HG02973 (cell line): ENCODE results near the gene PMP22.

Experiments
- ATAC-seq: cut with Tn5 transposase; IDR thresholded peaks from one replicate; pipeline ENCODE4 v1.9.1; 2021; ENCODE audit warnings: moderate library complexity; ENCODE audit not compliant: unreplicated experiment

The PMP22 gene

DNA sequence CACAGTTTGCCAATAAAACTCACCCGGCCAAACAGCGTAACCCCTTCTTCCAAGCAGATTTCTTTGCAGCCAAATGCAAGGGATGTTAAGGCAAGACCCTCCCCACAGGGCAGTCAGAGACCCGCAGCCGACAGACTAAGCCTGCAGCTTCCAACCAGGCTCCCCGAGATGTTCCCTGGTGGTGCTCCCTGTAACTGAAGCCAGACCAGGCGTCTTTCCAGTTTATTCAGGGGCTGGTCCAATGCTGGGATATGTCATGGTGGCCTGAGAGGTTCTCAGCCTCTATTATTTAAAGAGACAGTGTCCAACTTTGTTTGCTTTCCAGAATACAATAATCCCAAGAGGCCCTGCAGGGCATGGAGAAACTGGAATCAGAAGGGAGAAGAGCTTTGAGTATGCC is at the start of gene PMP22:
Gene PMP22 (minus strand): TSS at position 196 of the 400 bp plus-strand sequence. CDS start 4,599 bp downstream, outside the sequence.
- no peak for ATAC-seq

DNA sequence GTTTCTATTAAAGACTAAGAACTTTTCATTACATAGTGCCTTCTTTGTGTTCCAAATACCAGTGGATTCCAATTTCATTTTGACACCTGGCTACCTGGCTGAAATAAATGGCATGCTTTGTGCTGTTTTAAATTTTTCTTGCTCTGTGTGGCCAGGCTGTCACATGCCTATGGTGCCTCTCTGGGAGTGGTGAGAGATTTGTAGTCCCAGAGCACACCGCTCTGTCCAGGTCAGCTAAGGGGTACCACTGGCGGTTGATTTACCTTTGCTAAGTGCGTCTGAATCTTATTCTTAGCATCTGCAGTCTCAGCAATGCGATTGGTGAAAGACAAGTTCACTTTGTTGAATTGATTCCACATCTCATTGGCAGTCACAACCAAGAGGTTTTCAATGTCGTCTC is 46.9 kb upstream of the PMP22 start:
- no peak for ATAC-seq

DNA sequence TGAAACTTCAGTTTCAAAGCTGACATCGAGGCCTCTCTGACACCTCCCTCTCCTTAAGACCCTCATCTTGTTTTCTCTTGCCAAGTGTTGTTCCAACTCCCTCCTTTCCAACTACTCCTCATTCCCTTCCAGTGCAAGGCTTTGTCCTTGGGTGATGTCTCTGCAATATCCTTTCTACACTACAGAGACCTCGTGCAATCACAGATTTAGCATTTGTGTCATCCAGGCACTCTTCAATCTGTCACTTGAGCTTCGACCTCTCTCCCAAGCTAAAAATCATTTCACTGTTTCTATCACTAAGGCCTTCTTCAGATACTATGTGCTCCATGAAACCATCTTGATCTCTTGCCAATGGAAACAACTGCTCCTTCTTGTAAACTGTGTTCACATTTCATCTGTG is 44.7 kb upstream of the PMP22 start:
- ATAC-seq, result no peak

DNA sequence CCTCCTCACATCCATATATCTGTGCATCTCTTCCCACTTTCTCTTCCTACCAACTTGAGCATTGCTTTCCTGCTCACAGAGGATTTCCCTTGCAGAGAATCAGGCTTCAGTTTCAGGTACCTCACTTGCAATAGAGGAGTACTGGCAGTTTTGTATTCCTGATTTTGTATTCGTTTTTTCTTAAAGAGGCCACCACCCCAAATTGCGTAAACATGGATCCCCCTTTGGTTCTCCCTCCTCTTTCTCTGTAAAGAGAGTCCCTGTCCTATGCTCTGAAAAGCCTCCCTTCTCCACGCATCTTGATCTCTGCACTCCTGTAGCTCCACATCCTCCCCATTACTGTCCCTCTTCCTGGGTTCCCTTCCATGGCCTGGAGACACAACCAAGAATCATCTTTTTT is 44.1 kb upstream of the PMP22 start:
- no peak for ATAC-seq

DNA sequence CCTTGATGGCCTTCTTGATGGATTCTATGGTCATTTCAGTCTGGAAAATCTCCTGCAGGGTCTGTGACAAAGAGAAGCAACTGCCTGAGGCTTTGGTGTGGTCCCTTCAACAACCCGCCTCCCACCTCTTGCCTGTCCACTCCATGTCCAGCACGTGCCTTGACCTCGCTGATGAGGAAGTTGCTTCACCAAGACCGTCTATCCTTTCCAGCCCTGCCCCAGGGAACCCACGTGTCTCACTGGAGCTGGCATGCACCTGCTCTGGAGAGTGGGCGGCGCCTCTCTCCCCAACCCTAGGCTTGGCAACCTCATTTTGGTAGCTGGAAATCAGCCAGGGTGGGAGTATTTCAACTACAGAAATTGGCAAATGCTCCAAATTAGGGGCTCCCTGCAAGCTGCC is 43.6 kb upstream of the PMP22 start:
- ATAC-seq, result no peak

DNA sequence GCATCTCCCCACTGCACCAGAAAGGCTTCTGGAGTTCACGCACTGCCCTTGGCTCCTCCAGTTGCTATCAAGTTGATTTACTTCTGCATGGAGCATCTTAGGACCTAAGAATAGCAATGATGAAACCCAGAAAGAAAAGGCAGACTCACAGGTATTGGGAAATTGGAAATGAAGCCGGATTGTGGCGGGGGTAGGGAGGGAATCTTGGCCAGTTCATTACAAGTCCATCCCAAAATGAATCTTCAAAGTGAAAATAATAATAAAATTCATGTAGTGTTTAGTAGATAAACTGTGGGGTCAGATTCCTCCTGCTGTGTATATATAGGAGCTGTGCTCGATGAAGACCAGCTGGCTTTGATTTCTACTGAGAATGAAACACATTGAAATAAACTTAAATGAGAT is 42.6 kb upstream of the PMP22 start:
- ATAC-seq, result no peak

DNA sequence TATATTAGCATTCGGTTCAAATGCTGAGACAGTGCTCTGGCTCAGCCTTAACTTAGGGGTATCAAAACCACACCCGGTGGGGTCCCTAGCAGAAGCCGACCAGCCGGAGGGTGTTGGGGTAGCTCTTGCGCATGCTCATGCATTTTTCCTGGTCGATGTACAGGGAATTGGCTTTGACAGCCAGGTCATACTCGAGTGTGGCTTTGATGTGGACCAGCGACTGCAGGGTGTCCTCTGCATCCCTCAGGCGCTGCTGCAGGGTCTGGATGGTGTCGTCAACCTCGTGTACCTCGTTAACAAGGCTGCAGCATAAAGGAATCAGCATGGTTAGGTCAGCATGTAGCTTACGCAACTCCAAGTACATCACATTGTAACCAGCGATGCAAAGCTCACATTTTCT is 38.7 kb upstream of the PMP22 start:
- ATAC-seq, result no peak

DNA sequence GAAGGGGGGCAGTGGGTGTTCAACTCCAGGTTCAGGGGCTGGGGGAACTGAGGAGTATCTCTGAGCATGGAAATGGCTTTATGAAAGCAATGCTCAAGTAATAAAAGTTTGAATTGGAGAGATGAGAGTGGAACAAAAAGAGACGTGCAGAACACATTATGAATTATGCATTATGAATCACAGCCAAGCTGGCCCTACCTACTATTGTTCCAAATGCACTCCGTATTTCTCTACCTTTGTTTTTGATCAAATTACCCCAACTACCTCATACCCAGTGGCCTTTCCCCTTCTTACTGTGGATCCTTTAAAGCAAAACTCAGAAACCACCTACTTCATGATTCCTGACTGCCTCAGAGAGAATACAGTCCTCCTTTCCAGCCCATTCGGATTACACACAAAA is 38.1 kb upstream of the PMP22 start:
- no peak for ATAC-seq

DNA sequence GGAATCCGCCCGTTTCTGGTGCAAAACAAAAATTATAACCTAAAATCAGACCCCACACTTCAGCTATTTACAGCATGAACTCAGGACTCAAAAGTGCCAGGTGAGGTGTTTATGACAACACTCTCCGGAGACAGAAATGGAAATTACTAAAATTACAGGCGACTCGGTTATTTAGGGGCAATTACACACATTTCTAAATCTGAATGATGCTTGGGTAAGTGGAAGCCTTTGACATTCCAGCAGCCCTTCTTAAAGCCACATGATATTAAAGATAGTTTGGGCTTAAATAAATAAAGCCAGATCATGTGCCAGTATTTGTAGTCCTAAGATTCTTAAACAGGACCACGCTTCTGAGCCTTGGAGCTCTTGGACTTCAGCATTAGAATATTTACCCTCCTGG is 36.7 kb upstream of the PMP22 start:
- no peak for ATAC-seq

DNA sequence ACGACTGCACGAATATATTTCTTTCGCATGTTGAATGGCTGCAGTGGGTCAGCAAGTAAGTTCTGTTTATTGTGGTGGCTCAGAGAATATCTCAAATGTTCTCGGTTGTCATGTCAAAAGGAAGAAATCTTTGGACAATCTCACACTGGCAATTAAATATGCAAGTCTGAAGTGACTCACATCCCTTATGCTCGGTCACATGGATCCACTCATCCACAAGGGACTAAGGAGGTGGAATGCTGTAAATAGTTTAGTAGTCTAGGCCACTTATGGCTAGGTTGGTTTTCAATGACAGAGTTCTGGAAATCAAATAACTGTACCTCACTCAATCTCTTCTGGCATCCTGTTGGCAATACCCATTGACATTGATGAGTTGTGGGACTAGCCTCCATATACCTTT is 33.0 kb upstream of the PMP22 start:
- ATAC-seq, result no peak

DNA sequence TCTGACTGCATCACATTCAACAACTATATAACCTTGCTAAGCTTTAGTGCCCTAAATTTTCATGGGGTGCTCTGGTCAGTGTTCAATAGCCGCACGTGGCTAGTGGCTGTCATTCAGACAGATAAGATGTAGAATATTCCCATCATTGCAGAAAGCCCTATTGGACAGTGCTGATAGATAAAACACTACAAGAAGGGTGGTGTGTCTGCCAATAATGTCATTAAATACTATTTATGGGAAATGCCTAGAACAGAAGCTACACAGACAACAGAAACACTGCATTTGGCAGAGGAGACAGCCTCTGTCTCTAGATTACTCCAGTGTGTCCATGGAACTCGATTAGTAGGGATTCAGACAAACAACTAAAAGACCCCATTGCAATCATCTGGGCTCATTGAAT is 28.4 kb upstream of the PMP22 start:
- ATAC-seq, result no peak

DNA sequence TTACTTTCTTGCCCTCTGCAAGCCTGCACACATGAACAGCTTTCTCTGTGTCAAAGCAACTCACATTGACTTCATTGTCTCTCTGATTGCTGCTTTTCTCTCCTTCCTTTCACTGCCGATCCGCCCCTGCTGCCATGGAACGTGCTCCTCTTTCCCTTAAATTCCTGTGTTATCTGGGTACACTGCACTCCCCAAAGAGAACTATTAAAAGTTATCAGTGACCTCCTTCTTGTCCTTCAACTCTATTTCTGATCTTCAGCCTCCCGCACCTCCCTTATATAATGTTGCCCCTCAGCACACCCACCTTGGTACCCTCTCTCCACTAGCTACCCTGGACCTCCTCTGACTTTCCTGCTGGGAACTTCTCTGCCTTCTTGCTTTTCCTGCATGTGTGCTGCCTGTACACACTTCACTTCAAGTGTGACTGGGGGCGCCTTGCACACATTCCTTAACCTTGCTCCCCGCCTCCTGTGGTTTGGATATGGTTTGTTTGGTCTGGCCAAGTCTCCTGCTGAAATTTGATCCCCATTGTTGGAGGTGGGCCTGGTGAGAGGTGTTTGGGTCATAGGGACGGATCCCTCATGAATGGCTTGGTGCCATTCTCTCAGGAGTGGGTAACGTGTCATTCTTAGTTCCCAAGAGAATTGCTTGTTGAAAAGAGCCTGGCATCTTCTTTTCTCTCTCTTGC is 26.7 kb upstream of the PMP22 start:
- no peak for ATAC-seq

DNA sequence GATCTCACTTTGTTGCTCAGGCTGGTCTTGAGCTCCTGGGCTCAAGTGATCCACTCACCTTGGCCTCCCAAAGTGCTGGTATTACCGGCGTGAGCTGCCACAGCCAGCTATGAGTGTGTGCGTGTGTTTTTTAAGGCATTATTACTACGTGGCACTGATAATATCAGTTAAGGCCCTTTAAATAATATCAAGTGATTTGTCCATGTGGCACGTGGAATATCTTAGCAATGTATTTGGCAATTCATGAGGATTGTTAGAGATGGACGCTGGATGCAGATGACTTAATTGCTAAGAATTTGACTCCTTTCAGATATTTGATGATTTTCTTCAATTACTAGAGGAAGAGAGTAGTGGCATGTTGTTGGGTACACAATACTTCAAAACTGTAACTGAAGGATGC is 25.5 kb upstream of the PMP22 start:
- ATAC-seq, result no peak

DNA sequence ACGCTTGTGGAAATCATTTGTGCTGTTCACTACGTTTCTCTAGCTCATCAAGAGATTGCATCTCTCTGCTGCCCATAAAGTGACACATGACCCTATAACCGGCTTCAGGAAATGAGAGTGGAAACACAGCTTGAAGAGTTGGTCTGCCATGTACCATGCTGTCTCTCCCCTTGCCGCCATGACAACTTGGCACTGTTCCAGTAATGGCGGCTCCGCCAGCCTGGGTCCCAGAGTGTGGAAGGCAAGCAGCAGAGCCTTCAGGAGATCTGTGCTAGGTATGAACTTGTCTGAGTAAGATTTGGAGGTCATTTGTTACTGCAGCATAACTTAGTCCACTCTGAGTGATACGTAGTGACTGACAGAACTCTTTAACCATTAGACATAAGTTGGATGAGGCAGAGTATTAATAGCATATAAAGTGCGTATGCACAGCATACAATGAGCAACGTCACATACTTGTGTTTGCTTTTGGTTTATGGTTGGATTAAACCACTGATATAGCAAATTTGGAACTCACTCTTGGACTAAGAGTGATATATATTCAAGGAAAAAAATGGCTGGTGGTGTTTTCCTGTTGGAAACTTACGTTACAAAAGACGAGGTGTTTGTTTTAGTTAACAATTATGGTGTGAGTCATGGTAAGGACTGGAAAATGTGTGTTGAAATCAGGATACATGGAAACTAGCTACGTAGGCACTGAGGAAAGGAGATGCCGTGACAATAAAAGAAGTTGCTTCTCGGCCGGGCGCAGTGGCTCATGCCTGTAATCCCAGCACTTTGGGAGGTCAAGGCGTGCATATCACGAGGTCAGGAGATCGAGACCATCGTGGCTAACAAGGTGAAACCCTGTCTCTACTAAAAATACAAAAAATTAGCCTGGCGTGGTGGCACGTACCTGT is 24.4 kb upstream of the PMP22 start:
- ATAC-seq, result no peak

DNA sequence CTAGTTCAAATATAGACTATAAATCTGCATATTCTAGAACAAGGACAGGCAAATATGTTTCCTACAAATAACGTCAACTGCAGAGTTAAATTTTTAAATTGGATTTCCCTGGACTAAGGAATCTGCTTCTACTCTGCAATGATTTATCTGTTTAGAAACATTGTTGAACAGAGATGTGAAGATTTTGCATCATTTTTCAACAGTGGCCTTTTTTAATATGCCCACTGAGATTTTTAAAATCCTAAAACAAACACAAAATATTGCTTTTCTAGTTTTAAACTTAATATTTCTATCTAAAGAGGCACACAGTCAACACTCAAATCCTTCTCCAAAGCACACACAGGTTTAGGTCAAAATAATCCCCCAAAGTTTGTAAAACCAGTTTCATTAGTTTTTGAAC is 23.7 kb upstream of the PMP22 start:
- no peak for ATAC-seq

DNA sequence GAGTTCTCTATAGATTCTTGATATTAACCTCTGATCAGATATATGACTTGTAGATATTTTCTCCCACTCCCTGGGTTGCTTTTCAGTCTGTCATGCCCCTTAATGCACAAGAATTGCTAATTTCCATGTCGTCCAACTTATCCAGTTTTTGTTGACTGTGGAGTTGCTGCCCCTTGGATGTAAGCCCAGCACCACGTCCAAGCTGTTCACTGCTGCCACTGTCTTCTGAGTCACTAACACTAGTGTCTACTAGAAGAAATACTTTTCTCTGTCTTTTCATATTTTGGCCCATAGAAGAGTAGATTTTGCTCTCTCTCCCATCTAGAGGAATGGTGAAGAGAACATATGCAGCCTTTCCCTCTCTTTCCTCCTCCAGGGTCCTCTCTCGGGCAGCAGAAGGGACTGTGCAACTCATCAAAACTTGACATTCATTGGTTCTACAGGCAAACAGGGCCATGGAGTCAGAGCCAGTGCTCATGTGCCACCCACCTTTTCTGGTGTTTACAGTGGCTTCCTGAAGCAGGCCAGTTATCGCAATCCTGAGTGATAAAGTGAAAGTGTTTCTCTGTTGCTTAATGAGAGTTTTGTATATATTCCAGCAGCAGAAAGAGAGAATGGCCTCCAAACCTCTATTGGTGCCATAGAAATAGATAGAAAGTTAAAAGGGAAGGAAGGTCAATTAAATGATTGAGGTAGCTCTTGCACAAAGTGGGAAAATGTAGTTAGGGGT is 22.6 kb upstream of the PMP22 start:
- ATAC-seq, result no peak

DNA sequence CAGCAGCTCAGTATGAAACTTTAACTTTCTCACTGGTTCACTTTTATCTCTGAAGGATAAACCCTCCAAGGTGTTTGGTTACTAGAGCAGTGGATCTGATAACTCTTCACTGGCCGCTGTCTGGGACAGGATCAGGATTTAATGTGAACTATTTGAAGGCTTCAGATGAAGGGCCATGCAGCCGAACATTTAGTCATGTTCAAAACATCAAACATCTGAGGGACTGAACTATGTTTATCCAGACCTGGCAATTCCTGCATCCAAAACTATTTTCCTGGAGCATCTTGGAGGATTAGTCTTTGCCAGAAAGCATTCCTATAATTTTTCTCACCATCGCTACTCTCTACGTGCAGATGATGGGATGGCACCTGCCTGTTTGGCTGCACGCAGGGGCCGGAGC is 20.3 kb upstream of the PMP22 start:
- no peak for ATAC-seq

DNA sequence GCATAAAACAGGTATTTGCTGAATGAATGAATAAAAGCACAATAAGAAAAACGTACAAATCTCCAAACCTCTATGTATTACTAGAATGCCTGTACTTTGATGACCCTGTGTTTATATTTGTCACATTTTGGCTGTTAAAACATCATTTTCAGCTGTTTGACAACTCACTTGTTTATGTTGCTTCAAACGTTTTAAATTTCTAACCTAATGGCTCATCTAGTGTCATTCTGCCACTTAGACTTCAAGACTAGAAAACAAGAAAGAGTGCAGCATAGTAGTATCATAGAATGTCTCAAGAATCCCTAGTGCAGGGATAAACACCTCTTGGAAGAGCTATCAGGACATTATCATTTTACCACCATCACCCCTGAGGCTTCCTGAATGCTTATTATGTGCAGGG is 19.4 kb upstream of the PMP22 start:
- no peak for ATAC-seq

DNA sequence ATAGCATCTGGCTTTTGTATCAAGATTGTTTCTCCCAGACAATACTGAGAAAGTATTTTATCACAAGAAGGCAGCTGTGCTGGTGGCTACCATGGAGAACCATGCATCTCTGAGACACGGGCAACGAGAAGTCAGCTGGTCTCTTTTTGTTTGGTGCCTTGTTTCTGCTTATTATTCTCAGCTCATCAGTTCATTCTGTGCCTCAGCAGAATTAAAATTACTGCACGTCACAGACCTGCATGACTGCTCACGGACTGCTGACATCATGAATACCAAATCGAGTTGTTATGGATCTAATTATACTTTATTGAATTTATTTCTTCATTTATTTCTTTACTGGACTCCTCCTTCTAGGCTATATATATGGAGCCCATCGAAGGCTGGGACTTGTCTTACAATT is 19.0 kb upstream of the PMP22 start:
- no peak for ATAC-seq

DNA sequence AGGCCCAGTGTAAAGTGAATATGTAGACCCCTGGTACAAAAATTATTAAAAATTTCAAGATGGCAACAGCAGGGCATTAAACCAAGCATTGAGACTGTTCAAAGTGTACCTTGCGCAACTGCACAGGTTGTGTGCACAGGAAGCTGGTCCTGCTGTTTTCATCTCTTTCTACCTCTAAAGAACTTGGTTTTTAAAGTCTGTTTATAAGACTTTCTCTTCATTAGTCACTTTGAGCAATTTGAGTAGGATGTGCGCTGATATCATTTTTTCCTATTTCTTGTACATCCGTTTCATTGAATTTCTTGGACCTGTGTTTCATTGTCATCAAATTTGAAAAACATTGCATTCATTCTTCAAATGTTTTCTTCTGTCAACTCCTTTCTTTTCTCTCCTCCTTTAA is 16.8 kb upstream of the PMP22 start:
- no peak for ATAC-seq

DNA sequence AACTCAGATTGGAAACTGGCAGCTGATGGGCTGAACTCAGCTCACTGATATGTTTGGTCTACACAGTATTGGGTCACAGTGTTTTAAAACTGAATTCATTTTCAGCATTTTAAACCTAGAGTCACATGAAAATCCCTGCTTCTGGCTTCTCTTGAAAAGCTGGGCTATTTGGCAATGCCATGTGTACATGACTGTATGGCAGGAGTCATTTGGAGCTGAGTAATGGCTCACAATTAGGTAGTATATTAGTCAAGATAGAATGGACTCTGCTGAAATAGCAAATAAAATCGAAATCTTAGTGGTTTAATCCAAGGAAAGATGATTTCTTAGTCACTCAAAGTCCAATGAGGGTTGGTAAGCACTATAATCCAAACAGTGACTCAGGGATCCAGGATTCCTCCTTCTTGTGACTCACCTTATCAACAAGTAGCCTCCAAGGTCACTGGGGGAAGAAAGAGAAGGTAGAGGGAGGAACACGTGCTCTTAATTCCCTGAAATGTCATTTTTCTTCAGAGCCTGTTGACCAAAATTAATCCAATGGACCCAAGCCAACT is 13.9 kb upstream of the PMP22 start:
- ATAC-seq, result no peak

DNA sequence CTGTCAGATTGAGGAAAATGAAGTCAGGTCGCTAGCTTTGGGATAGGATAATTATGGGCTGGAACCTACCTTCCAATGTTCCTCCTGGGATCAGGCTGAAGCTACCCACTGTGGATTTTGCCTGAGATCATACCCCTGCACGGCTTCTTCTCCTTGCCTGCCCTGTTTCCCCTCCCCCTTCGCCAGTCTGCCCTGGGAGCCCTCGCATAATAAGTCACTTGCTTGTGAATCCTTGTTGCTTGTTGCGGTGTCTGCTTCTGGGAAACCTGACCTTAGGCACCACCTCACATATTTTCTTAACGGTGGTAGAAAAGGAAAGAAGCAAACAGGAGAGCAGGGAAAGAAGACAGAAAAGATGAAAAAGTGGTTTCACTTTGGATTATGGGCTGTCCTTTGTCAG is 13.3 kb upstream of the PMP22 start:
- no peak for ATAC-seq
